GM12875 (cell line): ENCODE measurements around the gene COTL1.

Experiments
- H3K4me3 ChIP-seq: one replicate; pipeline ENCODE4 v1.5.1; 2011; ENCODE audit warnings: low read depth, low read length, control low read depth
- TF ChIP-seq, protein P1 (sequence below): IDR thresholded peaks from 2 replicates; pipeline ENCODE4 v1.5.1; 2011; ENCODE audit warnings: low read depth, mild to moderate bottlenecking, control low read depth, inconsistent platforms, low read length, moderate library complexity, borderline replicate concordance; ENCODE audit not compliant: insufficient read depth

Gene COTL1

GRCh38 chr16:84618581-84619460, 943 bp upstream of the COTL1 start:
- no peak overlapping the region for H3K4me3 ChIP-seq

GRCh38 chr16:84617041-84617790, 662 bp downstream of the COTL1 start:
- TF ChIP-seq, protein P1, sequence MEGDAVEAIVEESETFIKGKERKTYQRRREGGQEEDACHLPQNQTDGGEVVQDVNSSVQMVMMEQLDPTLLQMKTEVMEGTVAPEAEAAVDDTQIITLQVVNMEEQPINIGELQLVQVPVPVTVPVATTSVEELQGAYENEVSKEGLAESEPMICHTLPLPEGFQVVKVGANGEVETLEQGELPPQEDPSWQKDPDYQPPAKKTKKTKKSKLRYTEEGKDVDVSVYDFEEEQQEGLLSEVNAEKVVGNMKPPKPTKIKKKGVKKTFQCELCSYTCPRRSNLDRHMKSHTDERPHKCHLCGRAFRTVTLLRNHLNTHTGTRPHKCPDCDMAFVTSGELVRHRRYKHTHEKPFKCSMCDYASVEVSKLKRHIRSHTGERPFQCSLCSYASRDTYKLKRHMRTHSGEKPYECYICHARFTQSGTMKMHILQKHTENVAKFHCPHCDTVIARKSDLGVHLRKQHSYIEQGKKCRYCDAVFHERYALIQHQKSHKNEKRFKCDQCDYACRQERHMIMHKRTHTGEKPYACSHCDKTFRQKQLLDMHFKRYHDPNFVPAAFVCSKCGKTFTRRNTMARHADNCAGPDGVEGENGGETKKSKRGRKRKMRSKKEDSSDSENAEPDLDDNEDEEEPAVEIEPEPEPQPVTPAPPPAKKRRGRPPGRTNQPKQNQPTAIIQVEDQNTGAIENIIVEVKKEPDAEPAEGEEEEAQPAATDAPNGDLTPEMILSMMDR = no peak
- peak overlapping the region; percentile 89 for H3K4me3 ChIP-seq

More at GRCh38 chr16:84618581-84619460, 943 bp upstream of the COTL1 start:
- TF ChIP-seq, protein P1 = peak; percentile 12; the same call in 1 of the 2 replicates

DNA sequence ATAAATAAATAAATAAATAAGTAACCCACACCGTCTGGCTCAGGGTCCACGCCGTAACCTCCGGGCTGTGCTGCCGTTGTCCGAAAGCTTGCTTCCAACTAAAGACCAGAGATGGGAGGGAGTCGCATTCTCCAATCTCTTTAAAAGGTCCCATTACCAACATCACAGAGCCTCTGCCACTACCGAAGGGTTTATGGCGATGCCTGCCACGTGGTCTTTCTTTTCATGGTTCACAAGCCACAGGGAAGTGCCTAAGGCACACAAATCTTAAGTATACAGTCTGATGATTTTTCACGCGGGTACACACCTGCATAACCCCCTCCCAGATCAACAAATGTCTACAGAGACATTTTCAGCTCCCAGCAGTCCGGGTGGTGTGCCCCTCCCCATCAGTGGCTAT, 1.4 kb downstream of the COTL1 start:
- H3K4me3 ChIP-seq = peak overlapping the region; percentile 89
- TF ChIP-seq, protein P1 = no peak

DNA sequence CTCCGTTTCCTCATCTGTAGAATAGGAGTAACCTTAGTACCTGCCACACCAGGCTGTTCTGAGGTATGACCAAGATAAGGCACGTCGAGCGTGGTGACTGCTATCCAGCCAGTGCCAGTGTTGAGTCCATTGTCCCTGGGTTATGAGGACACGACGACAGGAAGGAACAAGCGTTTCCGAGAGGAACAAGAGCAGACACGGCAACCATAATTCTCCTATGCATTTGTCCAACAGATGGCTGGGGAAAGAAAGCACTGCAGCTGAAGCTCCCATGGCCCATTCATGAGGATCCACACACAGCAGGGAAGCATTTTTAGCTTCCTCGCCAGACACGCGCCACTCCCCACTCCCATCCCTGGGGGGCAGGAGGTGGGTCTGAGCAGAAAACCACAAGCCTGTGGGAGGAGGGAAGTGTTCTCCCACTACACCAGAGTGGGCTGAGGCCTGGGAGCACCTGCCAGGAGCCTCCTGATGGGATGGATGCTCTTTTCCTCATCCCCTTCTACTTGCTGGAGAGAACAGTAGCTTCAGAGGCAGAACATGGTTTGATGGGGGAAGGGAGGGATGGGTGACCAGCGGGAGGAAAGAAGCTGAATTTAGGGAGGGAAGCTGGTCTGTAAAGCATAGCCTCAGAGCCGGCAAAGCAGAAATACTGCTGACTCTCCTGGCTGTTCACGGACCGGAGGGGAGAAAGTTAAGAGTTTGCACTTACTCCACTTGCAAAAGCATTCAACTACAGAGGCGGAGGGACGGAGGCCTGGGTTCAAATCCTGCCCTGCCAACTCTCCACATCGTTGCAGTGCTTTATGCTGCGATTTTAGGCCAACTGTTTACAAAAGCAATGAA, 2.7 kb downstream of the COTL1 start:
- H3K4me3 ChIP-seq = peak overlapping the region; percentile 89
- TF ChIP-seq, protein P1 = no peak

GRCh38 chr16:84614623-84614967, 3.3 kb downstream of the COTL1 start:
- TF ChIP-seq, protein P1 = no peak
- no peak overlapping the region for H3K4me3 ChIP-seq

GRCh38 chr16:84614073-84614459, 3.8 kb downstream of the COTL1 start:
- no peak overlapping the region for H3K4me3 ChIP-seq
- TF ChIP-seq, protein P1 = no peak
